H9 (cell line): ENCODE results near the gene SMAD3. TPM values are rescaled to one million over a fixed set of nuclear protein-coding genes. Genes with fewer than 3 reads are reported as not detected.

Source experiments
- DNase-seq: peaks from one replicate; pipeline ENCODE4 v3.0.0-alpha.2; 2017
- H2AFZ ChIP-seq: one replicate; pipeline ENCODE4 v1.6.1; 2013; ENCODE audit warnings: mild to moderate bottlenecking, low read length, control low read depth, moderate library complexity
- H2AK5ac ChIP-seq: 2 replicates; pipeline ENCODE4 v1.6.1; 2013; ENCODE audit warnings: low read length, control low read depth, mixed read lengths; ENCODE audit not compliant: insufficient read length
- H2BK120ac ChIP-seq: one replicate; pipeline ENCODE4 v1.6.1; 2013; ENCODE audit warnings: low read depth, mild to moderate bottlenecking, low read length, control low read depth, inconsistent platforms; ENCODE audit not compliant: poor library complexity, severe bottlenecking
- H2BK12ac ChIP-seq: 2 replicates; pipeline ENCODE4 v1.6.1; 2013; ENCODE audit warnings: low read length, control low read depth, mixed read lengths, low read depth; ENCODE audit not compliant: insufficient read length
- H2BK15ac ChIP-seq: 2 replicates; pipeline ENCODE4 v1.6.1; 2013; ENCODE audit warnings: low read depth, low read length, control low read depth
- H2BK20ac ChIP-seq: one replicate; pipeline ENCODE4 v1.6.1; 2013; ENCODE audit warnings: low read depth, mild to moderate bottlenecking, low read length, control low read depth, inconsistent platforms; ENCODE audit not compliant: poor library complexity, severe bottlenecking
- H2BK5ac ChIP-seq: 2 replicates; pipeline ENCODE4 v1.6.1; 2013; ENCODE audit warnings: low read length, control low read depth, mixed read lengths; ENCODE audit not compliant: insufficient read length
- H3K14ac ChIP-seq: 2 replicates; pipeline ENCODE4 v1.6.1; 2013; ENCODE audit warnings: low read length, control low read depth; ENCODE audit not compliant: insufficient read depth
- H3K18ac ChIP-seq: 2 replicates; pipeline ENCODE4 v1.6.1; 2013; ENCODE audit warnings: low read depth, mild to moderate bottlenecking, mixed read lengths, low read length, control low read depth; ENCODE audit not compliant: insufficient read length
- H3K23ac ChIP-seq: 2 replicates; pipeline ENCODE4 v1.6.1; 2013; ENCODE audit warnings: low read length, control low read depth, mixed read lengths, low read depth; ENCODE audit not compliant: insufficient read length
- H3K23me2 ChIP-seq: 2 replicates; pipeline ENCODE4 v1.6.1; 2013; ENCODE audit warnings: low read depth, mild to moderate bottlenecking, mixed read lengths, low read length, control low read depth; ENCODE audit not compliant: insufficient read length, poor library complexity, severe bottlenecking
- H3K27ac ChIP-seq: 2 replicates; pipeline ENCODE4 v1.5.1; 2013; ENCODE audit warnings: low read length, control low read depth, mixed read lengths, low read depth; ENCODE audit not compliant: insufficient read length
- H3K27me3 ChIP-seq: 2 replicates; pipeline ENCODE4 v1.6.1; 2013; ENCODE audit warnings: low read length, control low read depth, inconsistent platforms; ENCODE audit not compliant: insufficient read depth
- H3K4ac ChIP-seq: 2 replicates; pipeline ENCODE4 v1.6.1; 2013; ENCODE audit warnings: low read depth, mild to moderate bottlenecking, control low read depth, inconsistent platforms, low read length, moderate library complexity
- H3K4me1 ChIP-seq: 2 replicates; pipeline ENCODE4 v1.6.1; 2013; ENCODE audit warnings: low read length, control low read depth, inconsistent platforms; ENCODE audit not compliant: insufficient read depth
- H3K4me2 ChIP-seq: 2 replicates; pipeline ENCODE4 v1.6.1; 2013; ENCODE audit warnings: low read length, control low read depth, mixed read lengths; ENCODE audit not compliant: insufficient read length, insufficient read depth
- H3K56ac ChIP-seq: 2 replicates; pipeline ENCODE4 v1.6.1; 2013; ENCODE audit warnings: low read depth, mild to moderate bottlenecking, mixed read lengths, low read length, control low read depth; ENCODE audit not compliant: insufficient read length
- H3K79me1 ChIP-seq: 2 replicates; pipeline ENCODE4 v1.6.1; 2013; ENCODE audit warnings: low read depth, mild to moderate bottlenecking, moderate library complexity, low read length, control low read depth, inconsistent platforms; ENCODE audit not compliant: insufficient read depth, poor library complexity, severe bottlenecking
- H3K79me2 ChIP-seq: 2 replicates; pipeline ENCODE4 v1.6.1; 2013; ENCODE audit warnings: low read length, control low read depth, inconsistent platforms; ENCODE audit not compliant: insufficient read depth
- H3K9ac ChIP-seq: 2 replicates; pipeline ENCODE4 v1.6.1; 2013; ENCODE audit warnings: low read length, control low read depth, mixed read lengths; ENCODE audit not compliant: insufficient read length; ENCODE audit errors: extremely low read depth
- H3K9me3 ChIP-seq: one replicate; pipeline ENCODE4 v1.6.1; 2013; ENCODE audit warnings: low read depth, low read length, inconsistent platforms; ENCODE audit not compliant: control insufficient read depth
- H3T11ph ChIP-seq: one replicate; pipeline ENCODE4 v1.6.1; 2013; ENCODE audit warnings: mild to moderate bottlenecking, low read length, control low read depth, inconsistent platforms
- H4K20me1 ChIP-seq: one replicate; pipeline ENCODE4 v1.6.1; 2013; ENCODE audit not compliant: control insufficient read depth, insufficient read length, insufficient read depth
- H4K5ac ChIP-seq: 2 replicates; pipeline ENCODE4 v1.6.1; 2013; ENCODE audit warnings: low read depth, mild to moderate bottlenecking, mixed read lengths, low read length, control low read depth; ENCODE audit not compliant: insufficient read length
- H4K8ac ChIP-seq: replicated peaks from 2 replicates; pipeline ENCODE4 v1.6.1; 2013; ENCODE audit warnings: low read length, control low read depth, mixed read lengths, low read depth; ENCODE audit not compliant: insufficient read length
- H4K91ac ChIP-seq: 2 replicates; pipeline ENCODE4 v1.6.1; 2013; ENCODE audit warnings: low read depth, mild to moderate bottlenecking, moderate library complexity, mixed read lengths, low read length, control low read depth; ENCODE audit not compliant: insufficient read length
- H3K27ac Mint-ChIP-seq, 3 experiments: 2 replicates in 2 of 3; 3 replicates in 1 of 3; pipeline ENCODE4 v1.8.0; 2020 to 2021; ENCODE audit warnings: mixed read lengths in 3 of 3, mild to moderate bottlenecking in 1 of 3, moderate library complexity in 1 of 3
- H3K27me3 Mint-ChIP-seq: 2 replicates; pipeline ENCODE4 v1.8.0; 2021; ENCODE audit warnings: low read depth, mild to moderate bottlenecking, moderate library complexity, mixed read lengths
- H3K36me3 Mint-ChIP-seq, 3 experiments: 2 replicates in 2 of 3; 3 replicates in 1 of 3; pipeline ENCODE4 v1.8.0; 2020 to 2021; ENCODE audit warnings: low read depth in 3 of 3, mixed read lengths in 3 of 3; ENCODE audit not compliant: insufficient read depth in 1 of 3
- H3K4me1 Mint-ChIP-seq, 2 experiments: 2 replicates each; pipeline ENCODE4 v1.8.0; 2020; ENCODE audit warnings: mixed read lengths in 2 of 2
- H3K4me3 Mint-ChIP-seq, 2 experiments: 2 replicates in 1 of 2; 3 replicates in 1 of 2; pipeline ENCODE4 v1.8.0; 2020 to 2021; ENCODE audit warnings: mild to moderate bottlenecking in 2 of 2, mixed read lengths in 2 of 2, moderate library complexity in 1 of 2
- H3K9me3 Mint-ChIP-seq, 2 experiments: 2 replicates in 1 of 2; 3 replicates in 1 of 2; pipeline ENCODE4 v1.8.0; 2020; ENCODE audit warnings: mild to moderate bottlenecking in 2 of 2, mixed read lengths in 2 of 2, moderate library complexity in 1 of 2
- CTCF ChIP-seq: fragments of 200-600 bp; sonication (generic); conservative IDR thresholded peaks from 3 replicates; pipeline ENCODE4 v1.8.0; 2021; ENCODE audit warnings: antibody characterized with exemption, mild to moderate bottlenecking
- WGBS: extraction: QIAGEN DNeasy Blood & Tissue Kit; methylation state at CpG from one replicate; pipeline ENCODE4 v1.1.7; 2013; ENCODE audit warnings: missing lambda C conversion rate, low lambda C conversion rate, mixed read lengths; ENCODE audit not compliant: insufficient read length; ENCODE audit errors: extremely low coverage; 5-methylcytosine and 5-hydroxymethylcytosine counted together
- total RNA-seq: library from RNA; stranded (reverse); gene quantifications from 2 replicates; pipeline ENCODE4 v1.2.1, GENCODE V29; 2021

Gene SMAD3
- total RNA-seq, 1 experiment from 2014 or later, result 26.7 TPM

GRCh38 chr15:67228286-67228685, 162.9 kb downstream of the SMAD3 start:
- H3K4me2 ChIP-seq, result no peak overlapping the region
- Mint-ChIP-seq H3K27ac (no peak overlapping the region), H3K36me3 (peaks cover 3 to 40% (median 26%) of the 10 kb centered on the region in 3 experiments; a peak in 5 of 7 replicates), H3K9me3 (no peaks in the 10 kb centered on the region), H3K27me3 (no peaks in the 10 kb centered on the region), H3K4me1 (no peaks in the 10 kb centered on the region), H3K4me3 (no peak overlapping the region)
- H3T11ph ChIP-seq, result no peak overlapping the region
- H3K9me3 ChIP-seq, result no peaks in the 10 kb centered on the region
- H3K27me3 ChIP-seq, result no peaks in the 10 kb centered on the region
- no peak overlapping the region for H2BK15ac ChIP-seq
- no peak overlapping the region for H3K27ac ChIP-seq
- no peaks in the 10 kb centered on the region for H3K79me2 ChIP-seq
- H2BK5ac ChIP-seq, result no peak overlapping the region
- no peaks in the 10 kb centered on the region for H3K4me1 ChIP-seq
- no CpG with 5 or more reads among the region's 1 CpG for WGBS
- no peak overlapping the region for H2BK120ac ChIP-seq
- DNase-seq, result no peak
- H3K18ac ChIP-seq, result no peak overlapping the region
- no peak overlapping the region for H4K8ac ChIP-seq
- no peak overlapping the region for H3K4ac ChIP-seq
- no peak overlapping the region for H3K9ac ChIP-seq
- no peak overlapping the region for H3K56ac ChIP-seq
- no peak overlapping the region for H2AK5ac ChIP-seq
- H3K23ac ChIP-seq, result no peak overlapping the region
- no peak overlapping the region for H4K91ac ChIP-seq
- no peaks in the 10 kb centered on the region for H4K20me1 ChIP-seq
- TF ChIP-seq CTCF, result no peak
- no peak overlapping the region for H3K14ac ChIP-seq
- H3K23me2 ChIP-seq, result no peaks in the 10 kb centered on the region
- no peak overlapping the region for H2BK20ac ChIP-seq
- no peaks in the 10 kb centered on the region for H3K79me1 ChIP-seq
- H2AFZ ChIP-seq, result no peak overlapping the region
- no peak overlapping the region for H4K5ac ChIP-seq
- H2BK12ac ChIP-seq, result no peak overlapping the region
